HG02623 (cell line): ENCODE data around the gene PHF3.

ENCODE experiments used
- ATAC-seq: cut with Tn5 transposase; IDR thresholded peaks from one replicate; pipeline ENCODE4 v1.9.1; 2021; ENCODE audit warnings: moderate library complexity; ENCODE audit not compliant: unreplicated experiment

PHF3 gene, protein sequence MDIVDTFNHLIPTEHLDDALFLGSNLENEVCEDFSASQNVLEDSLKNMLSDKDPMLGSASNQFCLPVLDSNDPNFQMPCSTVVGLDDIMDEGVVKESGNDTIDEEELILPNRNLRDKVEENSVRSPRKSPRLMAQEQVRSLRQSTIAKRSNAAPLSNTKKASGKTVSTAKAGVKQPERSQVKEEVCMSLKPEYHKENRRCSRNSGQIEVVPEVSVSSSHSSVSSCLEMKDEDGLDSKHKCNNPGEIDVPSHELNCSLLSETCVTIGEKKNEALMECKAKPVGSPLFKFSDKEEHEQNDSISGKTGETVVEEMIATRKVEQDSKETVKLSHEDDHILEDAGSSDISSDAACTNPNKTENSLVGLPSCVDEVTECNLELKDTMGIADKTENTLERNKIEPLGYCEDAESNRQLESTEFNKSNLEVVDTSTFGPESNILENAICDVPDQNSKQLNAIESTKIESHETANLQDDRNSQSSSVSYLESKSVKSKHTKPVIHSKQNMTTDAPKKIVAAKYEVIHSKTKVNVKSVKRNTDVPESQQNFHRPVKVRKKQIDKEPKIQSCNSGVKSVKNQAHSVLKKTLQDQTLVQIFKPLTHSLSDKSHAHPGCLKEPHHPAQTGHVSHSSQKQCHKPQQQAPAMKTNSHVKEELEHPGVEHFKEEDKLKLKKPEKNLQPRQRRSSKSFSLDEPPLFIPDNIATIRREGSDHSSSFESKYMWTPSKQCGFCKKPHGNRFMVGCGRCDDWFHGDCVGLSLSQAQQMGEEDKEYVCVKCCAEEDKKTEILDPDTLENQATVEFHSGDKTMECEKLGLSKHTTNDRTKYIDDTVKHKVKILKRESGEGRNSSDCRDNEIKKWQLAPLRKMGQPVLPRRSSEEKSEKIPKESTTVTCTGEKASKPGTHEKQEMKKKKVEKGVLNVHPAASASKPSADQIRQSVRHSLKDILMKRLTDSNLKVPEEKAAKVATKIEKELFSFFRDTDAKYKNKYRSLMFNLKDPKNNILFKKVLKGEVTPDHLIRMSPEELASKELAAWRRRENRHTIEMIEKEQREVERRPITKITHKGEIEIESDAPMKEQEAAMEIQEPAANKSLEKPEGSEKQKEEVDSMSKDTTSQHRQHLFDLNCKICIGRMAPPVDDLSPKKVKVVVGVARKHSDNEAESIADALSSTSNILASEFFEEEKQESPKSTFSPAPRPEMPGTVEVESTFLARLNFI (N-terminal part only)

GRCh38 chr6:63635588-63636517 is at the start of gene PHF3:
TSS of gene PHF3 (plus strand) at chr6:63635802. CDS start at chr6:63646552, 10,750 bp downstream.
- ATAC-seq, result peak; percentile 86

DNA sequence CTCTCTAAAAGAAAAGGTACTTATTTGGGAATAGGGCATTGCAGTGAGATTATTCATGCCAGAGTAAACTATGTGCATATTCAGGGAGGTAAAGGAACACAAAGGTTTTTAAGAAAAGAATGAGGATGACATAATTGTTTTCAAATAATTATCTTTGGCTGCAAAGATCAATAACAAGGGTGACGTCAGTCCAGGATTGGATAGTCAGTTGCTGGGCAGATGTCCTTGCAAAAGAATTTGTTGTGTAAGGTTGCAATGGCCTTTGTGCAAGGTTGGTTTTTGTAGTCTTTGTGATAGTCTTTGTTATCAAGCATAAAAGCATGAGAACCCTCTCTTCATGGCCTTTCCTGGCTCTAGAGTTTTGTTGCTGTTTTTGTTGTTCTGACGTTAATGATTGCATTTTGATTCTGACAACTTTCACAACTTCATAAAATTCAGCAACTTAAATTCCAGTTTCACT is 45.6 kb upstream of the PHF3 start:
- no peak for ATAC-seq

DNA sequence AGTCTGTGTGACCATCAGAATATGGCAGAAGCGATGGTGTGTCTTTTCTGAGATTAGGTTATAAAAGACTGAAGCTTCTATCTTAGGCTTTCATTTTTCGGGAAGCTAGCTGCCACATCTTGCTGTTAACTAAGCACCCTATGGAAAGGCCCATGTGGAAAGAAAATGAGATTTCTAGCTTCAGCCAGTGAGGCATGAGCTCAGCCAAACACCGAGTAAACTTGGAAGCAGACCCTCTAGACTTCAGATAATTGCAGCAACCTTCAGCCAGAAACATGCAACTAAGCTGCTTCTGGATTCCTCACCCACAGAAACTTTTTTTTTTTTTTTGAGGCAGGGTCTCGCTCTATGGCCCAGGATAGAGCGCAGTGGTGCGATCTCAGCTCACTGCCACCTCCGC is 42.7 kb upstream of the PHF3 start:
- ATAC-seq, result no peak

DNA sequence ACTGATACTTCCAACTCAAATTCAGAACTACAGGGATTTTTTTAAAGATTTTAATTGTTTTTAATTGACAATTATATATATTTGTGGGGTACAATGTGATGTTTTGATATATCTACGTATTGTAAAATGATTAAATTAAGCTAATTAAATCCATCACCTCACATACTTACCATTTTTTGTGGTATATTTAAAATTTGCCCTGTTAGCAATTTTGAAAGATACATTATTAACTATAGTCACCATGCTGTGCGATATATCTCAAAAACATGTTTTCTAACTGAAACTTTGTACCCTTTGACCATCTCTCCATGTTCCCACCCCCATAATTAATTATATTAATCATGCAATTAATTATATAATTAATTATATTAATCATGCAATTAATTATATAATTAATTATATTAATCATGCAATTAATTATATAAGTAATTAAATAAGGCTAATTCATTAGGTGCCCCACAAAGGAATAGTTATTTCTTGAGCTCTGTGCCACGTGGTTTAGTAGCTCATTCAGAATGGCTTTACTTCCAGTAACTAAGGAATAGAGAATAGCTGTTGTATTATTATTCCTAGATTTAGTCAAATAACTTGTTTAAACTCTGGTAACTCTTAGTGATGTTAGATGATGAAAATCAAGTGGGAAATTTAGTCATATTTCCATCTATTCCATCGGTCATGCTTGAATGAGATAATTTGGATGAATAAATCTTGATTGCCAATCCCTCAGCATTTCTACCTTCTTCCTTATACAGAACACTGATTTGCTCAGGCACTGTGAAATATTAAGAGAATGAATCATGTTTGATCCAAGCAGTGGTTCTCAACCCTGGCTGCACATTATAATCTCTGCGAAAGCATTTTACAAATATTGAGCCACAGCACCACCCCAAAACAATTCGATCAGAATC is 38.2 kb upstream of the PHF3 start:
- ATAC-seq, result no peak

- peak; percentile 100 for ATAC-seq
Observed at GRCh38 chr6:63598049-63599036, 37.3 kb upstream of the PHF3 start.

- no peak for ATAC-seq
Observed at GRCh38 chr6:63599243-63599642, 36.4 kb upstream of the PHF3 start.

GRCh38 chr6:63600136-63600535 is 35.5 kb upstream of the PHF3 start:
- ATAC-seq, result no peak

- ATAC-seq, result no peak
Observed at GRCh38 chr6:63609231-63609630, 26.4 kb upstream of the PHF3 start.

GRCh38 chr6:63610944-63611343 is 24.7 kb upstream of the PHF3 start:
- no peak for ATAC-seq

DNA sequence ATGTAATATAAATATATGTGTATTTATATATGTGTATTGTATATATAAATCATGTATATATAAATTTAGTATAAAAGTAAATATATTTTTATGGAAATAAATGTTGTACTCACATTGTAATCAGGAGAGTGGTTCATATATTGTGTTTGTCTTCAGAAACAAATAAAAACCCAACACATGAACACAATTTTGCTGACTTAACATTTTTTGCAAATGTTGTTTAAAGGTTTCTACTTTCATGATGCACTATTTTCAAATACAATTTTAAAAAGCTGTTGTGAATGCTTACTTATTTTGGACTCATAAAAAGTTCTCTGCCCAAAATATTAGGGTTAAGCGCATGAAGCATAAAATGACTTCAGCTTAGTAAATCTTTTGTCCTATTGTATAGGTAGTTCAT is 24.0 kb upstream of the PHF3 start:
- no peak for ATAC-seq

- no peak for ATAC-seq
Observed at GRCh38 chr6:63615590-63615989, 20.0 kb upstream of the PHF3 start.

- ATAC-seq, result no peak
Observed at GRCh38 chr6:63624091-63624490, 11.5 kb upstream of the PHF3 start.

- no peak for ATAC-seq
Observed at GRCh38 chr6:63630466-63630865, 5.1 kb upstream of the PHF3 start.

DNA sequence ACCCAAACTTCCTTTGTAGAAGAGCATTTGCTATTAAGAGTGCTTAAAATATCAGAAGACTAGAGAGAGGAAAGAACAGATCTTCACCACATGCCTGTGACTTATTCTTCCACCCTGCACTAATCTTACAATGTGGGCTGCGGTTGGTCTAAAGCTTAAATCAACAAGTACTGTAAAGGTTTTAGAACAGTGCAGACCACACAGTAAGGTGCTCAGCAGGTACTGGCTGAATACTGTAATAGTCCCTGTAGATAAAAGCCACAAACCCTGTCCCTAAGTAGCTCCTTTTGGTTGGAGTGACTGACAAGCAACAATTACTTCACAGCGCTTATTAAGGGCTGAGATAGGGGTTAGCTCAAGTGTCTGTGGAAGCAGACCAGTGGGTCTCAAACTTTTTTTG is 972 bp upstream of the PHF3 start:
- ATAC-seq, result no peak

DNA sequence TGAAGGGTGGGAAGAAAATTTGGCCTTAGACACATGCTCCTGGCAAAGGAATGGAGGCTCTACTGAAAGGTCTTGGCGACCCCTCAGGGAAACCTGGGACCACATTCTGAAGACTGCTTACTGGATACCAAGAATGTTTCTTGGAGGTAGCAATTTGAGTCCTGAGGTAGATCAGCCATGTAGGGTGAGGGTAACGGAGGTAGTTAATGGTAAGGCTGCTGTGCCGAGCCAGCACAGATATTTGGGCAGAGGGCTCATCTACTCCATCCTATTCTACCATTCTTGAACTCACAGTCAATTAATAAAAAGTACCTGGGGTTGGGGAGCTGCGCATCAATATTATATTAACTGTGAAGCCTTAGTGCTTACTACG is 401 bp upstream of the PHF3 start:
- ATAC-seq, result peak; percentile 17

GRCh38 chr6:63636518-63637021 is 968 bp downstream of the PHF3 start:
- no peak for ATAC-seq

- ATAC-seq, result no peak
Observed at GRCh38 chr6:63637865-63638445, 2.4 kb downstream of the PHF3 start.
